PC-9 (cell line): ENCODE measurements around the gene PATJ. TPM values are rescaled to one million over a fixed set of nuclear protein-coding genes. Genes with fewer than 3 reads are reported as not detected.

Experiments
- BruUV-seq: library from RNA; stranded (reverse); fragments of 400-500 nt; replicated peaks from 2 replicates; lab custom pipeline; 2021; lab: Mats Ljungman, UMichigan
- CTCF ChIA-PET: fragments of 300-600 bp; sonication (Branson Sonifier 250); formaldehyde crosslinking; loops from one replicate; lab custom pipeline; 2022; ENCODE audit warnings: antibody characterized with exemption; lab: Charles Lee
- POLR2A ChIA-PET: fragments of 300-600 bp; sonication (Branson Sonifier 250); formaldehyde crosslinking; loops from one replicate; lab custom pipeline; 2022; ENCODE audit warnings: antibody characterized with exemption; ENCODE audit not compliant: unreplicated experiment; lab: Charles Lee
- DNase-seq, 2 experiments: peaks; one replicate each; pipeline versions ENCODE4 v3.0.0 to v3.0.0-alpha.2; 2015 to 2022; ENCODE audit warnings: mixed read lengths in 1 of 2
- H2AFZ ChIP-seq: fragments of 200-600 bp; sonication (generic); 2 replicates; pipeline ENCODE4 v1.8.1; 2017; ENCODE audit warnings: antibody characterized with exemption
- H3F3A ChIP-seq: fragments of 200-600 bp; sonication (generic); 2 replicates; pipeline ENCODE4 v1.8.1; 2017; ENCODE audit warnings: antibody characterized with exemption, mild to moderate bottlenecking, low read depth; ENCODE audit not compliant: insufficient read depth
- H3K27ac ChIP-seq: fragments of 200-600 bp; sonication (generic); 2 replicates; pipeline ENCODE4 v1.6.1; 2016; ENCODE audit warnings: mixed run types
- H3K27me3 ChIP-seq: fragments of 200-600 bp; sonication (generic); 2 replicates; pipeline ENCODE4 v1.6.1; 2016; ENCODE audit warnings: low read depth, mixed run types; ENCODE audit not compliant: insufficient read depth
- H3K36me3 ChIP-seq: fragments of 200-600 bp; sonication (generic); 2 replicates; pipeline ENCODE4 v1.6.1; 2016; ENCODE audit warnings: low read depth, mixed run types
- H3K4me1 ChIP-seq: fragments of 200-600 bp; sonication (generic); replicated peaks from 2 replicates; pipeline ENCODE4 v1.6.1; 2016; ENCODE audit warnings: mixed run types; ENCODE audit not compliant: insufficient read depth
- H3K4me2 ChIP-seq: fragments of 200-600 bp; sonication (generic); 2 replicates; pipeline ENCODE4 v1.6.1; 2017; ENCODE audit warnings: mixed run types
- H3K4me3 ChIP-seq: fragments of 200-600 bp; sonication (generic); 2 replicates; pipeline ENCODE4 v1.6.1; 2016; ENCODE audit warnings: mixed run types
- H3K79me2 ChIP-seq: fragments of 200-600 bp; sonication (generic); 2 replicates; pipeline ENCODE4 v1.6.1; 2017; ENCODE audit warnings: low read depth, mixed run types
- H3K9me2 ChIP-seq: fragments of 200-600 bp; sonication (generic); 2 replicates; pipeline ENCODE4 v1.8.1; 2017; ENCODE audit warnings: mild to moderate bottlenecking; ENCODE audit not compliant: insufficient read depth
- H3K9me3 ChIP-seq: fragments of 200-600 bp; sonication (generic); 2 replicates; pipeline ENCODE4 v1.8.1; 2016; ENCODE audit warnings: low read depth; ENCODE audit not compliant: insufficient read depth
- H4K20me1 ChIP-seq: fragments of 200-600 bp; sonication (generic); 2 replicates; pipeline ENCODE4 v1.8.1; 2017; ENCODE audit not compliant: insufficient read depth
- CTCF ChIP-seq: fragments of 200-600 bp; sonication (generic); conservative IDR thresholded peaks from 2 replicates; pipeline ENCODE4 v1.6.1; 2017; ENCODE audit warnings: mixed run types, antibody characterized with exemption, mild to moderate bottlenecking, moderate library complexity
- EZH2 ChIP-seq: fragments of 200-600 bp; sonication (generic); IDR thresholded peaks from 2 replicates; pipeline ENCODE4 v1.8.0; 2017; ENCODE audit warnings: antibody characterized with exemption, low read depth
- intact Hi-C: fragments of 100-400 bp; cut with micrococcal nuclease; formaldehyde crosslinking; loops from one replicate; pipeline ENCODE4 v1.10.0; 2022; ENCODE audit not compliant: unreplicated experiment
- total RNA-seq: library from RNA; stranded (reverse); gene quantifications from 2 replicates; pipeline ENCODE4 v1.2.3, GENCODE V29; 2021

The PATJ gene
- total RNA-seq, 1 experiment from 2014 or later = 91.0 TPM

- Histone ChIP-seq H3K4me3 (no peak overlapping the region), H3K4me2 (no peak overlapping the region), H3K36me3 (peaks cover 24% of the 10 kb centered on the region), H3K9me2 (no peaks in the 10 kb centered on the region), H2AFZ (no peak overlapping the region), H4K20me1 (no peaks in the 10 kb centered on the region), H3K4me1 (no peaks in the 10 kb centered on the region), H3K9me3 (no peaks in the 10 kb centered on the region), H3F3A (peaks cover 13% of the 10 kb centered on the region; the same call in 1 of the 2 replicates), H3K79me2 (no peaks in the 10 kb centered on the region), H3K27ac (no peak overlapping the region), H3K27me3 (no peaks in the 10 kb centered on the region)
- CTCF ChIA-PET = no interaction called here
- POLR2A ChIA-PET = interaction anchor here (0.6 kb wide), 1 partner anchor 12 kb away, joined by 6 read pairs; no protein-coding TSS in a partner anchor
- no peak for TF ChIP-seq EZH2
- no peak for TF ChIP-seq CTCF
- no TSS peak for BruUV-seq
- no peak for DNase-seq
- intact Hi-C loops = no loop called here
These were observed 253.4 kb downstream of the PATJ start for GRCh38 chr1:61995641-61996040.

GRCh38 chr1:61997123-61997522 lies 254.8 kb downstream of the PATJ start:
- intact Hi-C loops = no loop called here
- Histone ChIP-seq H3K4me3 (no peak overlapping the region), H3K79me2 (no peaks in the 10 kb centered on the region), H3K9me2 (no peaks in the 10 kb centered on the region), H4K20me1 (no peaks in the 10 kb centered on the region), H3K36me3 (peaks cover 16% of the 10 kb centered on the region; the same call in 1 of the 2 replicates), H2AFZ (no peak overlapping the region), H3K27me3 (no peaks in the 10 kb centered on the region), H3K4me2 (no peak overlapping the region), H3K9me3 (no peaks in the 10 kb centered on the region), H3F3A (peaks cover 13% of the 10 kb centered on the region; the same call in 1 of the 2 replicates), H3K27ac (no peak overlapping the region), H3K4me1 (no peaks in the 10 kb centered on the region)
- ChIA-PET CTCF (no interaction called here), POLR2A (no interaction called here)
- TF ChIP-seq EZH2 = no peak
- TF ChIP-seq CTCF = no peak
- DNase-seq = no peak
- no TSS peak for BruUV-seq

- Histone ChIP-seq H3K9me3 (no peaks in the 10 kb centered on the region; the same call in 1 of the 2 replicates), H3K79me2 (no peaks in the 10 kb centered on the region), H4K20me1 (peaks cover 3% of the 10 kb centered on the region; the same call in 1 of the 2 replicates), H3K36me3 (no peaks in the 10 kb centered on the region; the same call in 1 of the 2 replicates), H3K27me3 (no peaks in the 10 kb centered on the region), H3K4me2 (no peak overlapping the region), H3K4me1 (no peaks in the 10 kb centered on the region), H3F3A (peaks cover 5% of the 10 kb centered on the region), H3K27ac (no peak overlapping the region), H3K9me2 (no peaks in the 10 kb centered on the region; the same call in 1 of the 2 replicates), H2AFZ (no peak overlapping the region), H3K4me3 (no peak overlapping the region)
- no peak for TF ChIP-seq CTCF
- no peak for TF ChIP-seq EZH2
- ChIA-PET POLR2A (no interaction called here), CTCF (no interaction called here)
- BruUV-seq = no TSS peak
- no peak for DNase-seq
- intact Hi-C loops = no loop called here
These were observed 261.5 kb downstream of the PATJ start for GRCh38 chr1:62003777-62004176.
